Neural crest cell (in vitro differentiated cells): ENCODE results near the gene KRT34. TPM values are rescaled to one million over a fixed set of nuclear protein-coding genes. Genes with fewer than 3 reads are reported as not detected.

Source experiments
- DNase-seq: peaks from one replicate; pipeline ENCODE4 v3.0.0; 2021; ENCODE audit warnings: low read depth, mixed read lengths, low spot score
- H3K27ac Mint-ChIP-seq: one replicate; pipeline ENCODE4 v1.8.0; 2021; ENCODE audit warnings: mild to moderate bottlenecking, mixed read lengths; ENCODE audit not compliant: unreplicated experiment
- H3K27me3 Mint-ChIP-seq: 2 replicates; pipeline ENCODE4 v1.8.0; 2021; ENCODE audit warnings: low read depth, mild to moderate bottlenecking, mixed read lengths
- H3K36me3 Mint-ChIP-seq: 2 replicates; pipeline ENCODE4 v1.8.0; 2021; ENCODE audit warnings: low read depth, mild to moderate bottlenecking, mixed read lengths
- H3K4me1 Mint-ChIP-seq: 2 replicates; pipeline ENCODE4 v1.8.0; 2021; ENCODE audit warnings: mixed read lengths
- H3K4me3 Mint-ChIP-seq: one replicate; pipeline ENCODE4 v1.8.0; 2021; ENCODE audit warnings: mild to moderate bottlenecking, mixed read lengths
- H3K9me3 Mint-ChIP-seq: 2 replicates; pipeline ENCODE4 v1.8.0; 2021; ENCODE audit warnings: mixed read lengths
- total RNA-seq: library from RNA; stranded (reverse); gene quantifications from 2 replicates; pipeline ENCODE4 v1.2.1, GENCODE V29; 2021
- TF ChIP-seq, protein P1 (sequence below): fragments of 200-600 bp; sonication (generic); conservative IDR thresholded peaks from 2 replicates; pipeline ENCODE4 v1.5.0; 2021; ENCODE audit warnings: antibody characterized with exemption, mild to moderate bottlenecking

Gene KRT34
- total RNA-seq, 1 donor from 2014 or later, result not detected

DNA sequence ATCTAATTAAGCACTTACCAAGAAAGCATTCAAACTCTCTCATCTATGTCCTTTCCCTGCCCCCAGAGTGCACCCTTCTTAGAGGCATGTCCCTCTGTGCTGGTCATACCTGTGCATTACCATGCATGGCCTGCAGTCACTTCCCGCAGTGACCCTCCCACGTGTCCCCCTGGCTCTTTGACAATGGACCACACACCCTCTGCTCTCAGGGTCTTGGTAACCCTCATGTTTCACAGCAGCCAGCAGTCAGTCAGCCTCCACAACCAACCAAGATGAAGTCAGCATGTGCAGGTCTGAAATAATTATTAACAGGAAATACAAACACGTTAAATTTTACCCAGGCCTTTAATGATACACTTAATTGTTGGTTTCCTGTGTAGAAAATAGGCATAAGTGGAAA lies 41.6 kb downstream of the KRT34 start:
- no peaks in the 10 kb centered on the region for H3K27me3 Mint-ChIP-seq
- H3K4me1 Mint-ChIP-seq, result peaks cover 25% of the 10 kb centered on the region
- H3K4me3 Mint-ChIP-seq, result no peak overlapping the region
- DNase-seq, result no peak
- H3K27ac Mint-ChIP-seq, result no peak overlapping the region
- H3K9me3 Mint-ChIP-seq, result peaks cover 10% of the 10 kb centered on the region
- H3K36me3 Mint-ChIP-seq, result peaks cover 12% of the 10 kb centered on the region
- TF ChIP-seq, protein P1, sequence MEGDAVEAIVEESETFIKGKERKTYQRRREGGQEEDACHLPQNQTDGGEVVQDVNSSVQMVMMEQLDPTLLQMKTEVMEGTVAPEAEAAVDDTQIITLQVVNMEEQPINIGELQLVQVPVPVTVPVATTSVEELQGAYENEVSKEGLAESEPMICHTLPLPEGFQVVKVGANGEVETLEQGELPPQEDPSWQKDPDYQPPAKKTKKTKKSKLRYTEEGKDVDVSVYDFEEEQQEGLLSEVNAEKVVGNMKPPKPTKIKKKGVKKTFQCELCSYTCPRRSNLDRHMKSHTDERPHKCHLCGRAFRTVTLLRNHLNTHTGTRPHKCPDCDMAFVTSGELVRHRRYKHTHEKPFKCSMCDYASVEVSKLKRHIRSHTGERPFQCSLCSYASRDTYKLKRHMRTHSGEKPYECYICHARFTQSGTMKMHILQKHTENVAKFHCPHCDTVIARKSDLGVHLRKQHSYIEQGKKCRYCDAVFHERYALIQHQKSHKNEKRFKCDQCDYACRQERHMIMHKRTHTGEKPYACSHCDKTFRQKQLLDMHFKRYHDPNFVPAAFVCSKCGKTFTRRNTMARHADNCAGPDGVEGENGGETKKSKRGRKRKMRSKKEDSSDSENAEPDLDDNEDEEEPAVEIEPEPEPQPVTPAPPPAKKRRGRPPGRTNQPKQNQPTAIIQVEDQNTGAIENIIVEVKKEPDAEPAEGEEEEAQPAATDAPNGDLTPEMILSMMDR, result no peak

DNA sequence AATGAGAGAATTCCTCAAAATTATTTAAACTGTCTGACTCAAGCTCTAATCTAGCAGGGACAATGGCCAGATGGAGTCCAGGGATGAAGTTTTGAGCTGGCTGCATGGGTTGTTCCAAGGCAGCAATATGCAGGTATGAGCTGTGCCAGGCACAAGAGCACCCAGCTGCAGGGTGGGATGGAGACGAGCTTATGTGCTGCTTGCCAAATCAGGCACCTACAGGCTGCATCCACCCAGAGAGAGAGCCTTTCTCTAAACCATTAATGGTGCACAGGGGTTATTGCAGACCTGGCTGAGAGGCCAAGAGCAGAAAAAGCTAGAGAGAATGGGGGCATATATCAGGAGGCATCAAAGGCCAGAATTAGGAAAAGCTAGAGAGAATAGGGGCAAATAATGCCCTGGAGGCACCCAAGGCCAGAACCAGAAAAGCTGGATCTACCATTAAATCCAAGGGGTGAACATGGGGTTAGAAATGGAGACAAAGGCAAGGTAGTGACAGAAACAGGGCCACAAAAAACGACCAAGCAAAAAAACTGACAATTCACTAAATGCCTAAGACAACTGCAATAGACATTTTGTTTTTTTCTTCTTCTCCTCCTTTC lies 42.4 kb downstream of the KRT34 start:
- peaks cover 6% of the 10 kb centered on the region for H3K9me3 Mint-ChIP-seq
- no peaks in the 10 kb centered on the region for H3K27me3 Mint-ChIP-seq
- H3K4me3 Mint-ChIP-seq, result no peak overlapping the region

DNA sequence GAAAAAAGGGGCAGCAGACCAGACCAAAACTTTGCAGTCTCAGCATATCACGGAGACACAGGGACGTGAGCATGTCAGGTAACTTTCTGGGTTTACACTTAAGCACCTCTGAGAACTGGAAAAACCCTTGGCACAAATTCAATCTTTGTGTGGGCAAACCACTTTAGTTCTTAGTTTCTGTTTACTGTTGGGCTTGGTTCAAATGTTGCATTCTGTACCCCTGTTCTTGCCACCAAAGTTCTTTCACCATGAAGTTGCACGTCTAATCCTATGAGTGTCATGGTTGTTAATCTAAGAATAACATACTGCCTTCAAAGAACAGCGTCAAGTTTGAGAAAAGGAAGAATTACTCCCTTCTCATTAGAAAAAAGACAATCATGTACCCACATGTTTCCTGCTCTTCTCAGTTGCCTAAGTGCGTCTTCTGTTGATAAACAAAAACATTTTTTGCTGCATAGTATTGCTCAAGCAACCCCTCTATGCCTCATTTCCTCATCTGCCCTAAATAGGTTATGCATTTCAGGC lies 43.1 kb downstream of the KRT34 start:
- no peak for DNase-seq
- H3K4me3 Mint-ChIP-seq, result no peak overlapping the region
- peaks cover 6% of the 10 kb centered on the region for H3K9me3 Mint-ChIP-seq
- H3K27me3 Mint-ChIP-seq, result no peaks in the 10 kb centered on the region
- H3K27ac Mint-ChIP-seq, result no peak overlapping the region
- H3K4me1 Mint-ChIP-seq, result peaks cover 25% of the 10 kb centered on the region
- TF ChIP-seq, protein P1, result no peak
- peaks cover 12% of the 10 kb centered on the region for H3K36me3 Mint-ChIP-seq

More for the DNA sequence above, 42.4 kb downstream of the KRT34 start:
- no peak for DNase-seq
- Mint-ChIP-seq H3K27ac (no peak overlapping the region), H3K4me1 (peaks cover 25% of the 10 kb centered on the region), H3K36me3 (peaks cover 12% of the 10 kb centered on the region)
- TF ChIP-seq, protein P1, result no peak

- TF ChIP-seq, protein P1, result no peak
- Mint-ChIP-seq H3K27ac (no peak overlapping the region), H3K4me3 (no peak overlapping the region), H3K36me3 (no peaks in the 10 kb centered on the region), H3K27me3 (no peaks in the 10 kb centered on the region), H3K9me3 (no peaks in the 10 kb centered on the region), H3K4me1 (peaks cover 8% of the 10 kb centered on the region)
- DNase-seq, result no peak
Measured at GRCh38 chr17:41335747-41336146, 46.4 kb downstream of the KRT34 start.

DNA sequence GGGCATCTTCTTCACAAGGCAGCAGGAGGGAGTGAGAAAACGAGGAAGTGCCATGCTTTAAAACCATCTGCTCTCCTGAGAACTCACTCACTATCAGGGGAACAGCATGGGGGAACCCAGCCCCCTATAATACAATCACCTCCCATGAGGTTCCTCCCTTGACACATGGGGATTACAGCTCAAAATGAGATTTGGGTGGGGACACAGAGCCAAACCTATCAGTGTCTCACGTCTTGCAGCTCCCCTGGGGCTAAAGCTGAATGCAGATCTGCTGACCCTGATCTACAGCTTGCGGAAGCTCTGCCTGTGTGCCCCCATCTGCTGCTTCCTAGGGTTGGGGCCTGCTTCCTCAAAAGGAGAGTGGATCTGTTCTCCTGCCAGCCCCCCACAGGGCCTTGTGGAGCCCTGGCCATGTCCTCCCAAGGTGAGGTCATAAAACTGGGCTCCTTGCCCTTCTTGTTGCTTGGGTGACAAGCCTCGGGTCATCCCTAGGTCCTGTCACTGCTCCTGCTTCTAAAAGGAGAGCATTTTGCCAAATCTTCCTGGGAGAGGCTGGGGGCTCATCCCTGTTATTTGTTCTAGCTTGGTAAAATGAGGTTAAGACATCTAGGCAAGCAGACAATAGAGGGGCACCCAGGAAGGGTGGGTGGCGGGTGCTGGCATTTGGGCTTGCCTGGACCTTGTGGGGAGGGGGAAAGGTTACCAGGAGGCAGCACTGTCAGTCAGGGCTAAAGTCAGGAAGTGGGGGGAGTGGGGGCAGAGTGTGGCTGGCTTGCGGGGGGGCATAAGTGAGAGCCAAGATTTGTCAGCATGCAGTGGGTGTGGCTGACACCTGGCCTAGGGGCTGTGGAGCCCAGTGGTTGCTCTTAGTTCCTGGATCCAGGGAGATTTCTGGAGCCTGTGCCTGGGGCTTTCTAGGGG lies 47.5 kb downstream of the KRT34 start:
- no peaks in the 10 kb centered on the region for H3K4me1 Mint-ChIP-seq
- DNase-seq, result no peak
- H3K4me3 Mint-ChIP-seq, result no peak overlapping the region
- H3K27me3 Mint-ChIP-seq, result no peaks in the 10 kb centered on the region
- H3K9me3 Mint-ChIP-seq, result no peaks in the 10 kb centered on the region
- no peaks in the 10 kb centered on the region for H3K36me3 Mint-ChIP-seq
- H3K27ac Mint-ChIP-seq, result no peak overlapping the region
- TF ChIP-seq, protein P1, result no peak
